BLaER1 treated with 17β-estradiol and CSF1 and Interleukin-3, amounts not matched to agents 10 nM and 100 nM (cell line): ENCODE data around the gene SRSF10.

Experiments used
- H3K27ac ChIP-seq, 11 experiments: shearing (Covaris generic); formaldehyde crosslinking; 2 replicates each; pipeline ENCODE4 v1.8.1; 2022
- H3K27me3 ChIP-seq, 11 experiments: shearing (Covaris generic); formaldehyde crosslinking; 2 replicates each; pipeline ENCODE4 v1.8.1; 2022
- H3K36me3 ChIP-seq, 11 experiments: shearing (Covaris generic); formaldehyde crosslinking; 2 replicates each; pipeline ENCODE4 v1.8.1; 2022
- H3K4me1 ChIP-seq, 10 experiments: shearing (Covaris generic); formaldehyde crosslinking; 2 replicates each; pipeline ENCODE4 v1.8.1; 2022
- H3K4me2 ChIP-seq, 11 experiments: shearing (Covaris generic); formaldehyde crosslinking; 2 replicates each; pipeline ENCODE4 v1.8.1; 2022
- H3K4me3 ChIP-seq, 10 experiments: shearing (Covaris generic); formaldehyde crosslinking; 2 replicates each; pipeline ENCODE4 v1.8.1; 2022
- H3K9ac ChIP-seq, 11 experiments: shearing (Covaris generic); formaldehyde crosslinking; 2 replicates each; pipeline ENCODE4 v1.8.1; 2022
- H3K9me3 ChIP-seq, 11 experiments: shearing (Covaris generic); formaldehyde crosslinking; replicated peaks in 1 of 11; 2 replicates each; pipeline ENCODE4 v1.8.1; 2022
- H4K20me1 ChIP-seq, 11 experiments: shearing (Covaris generic); formaldehyde crosslinking; 2 replicates each; pipeline ENCODE4 v1.8.1; 2022
- Cebpa-rat ChIP-seq, 11 experiments: shearing (Covaris generic); IDR thresholded peaks; 2 replicates each; pipeline ENCODE4 v1.8.1; 2022

The SRSF10 gene

GRCh38 chr1:23957096-23957495, 23.0 kb downstream of the SRSF10 start:
- Histone ChIP-seq H3K36me3 (peaks cover 10 to 18% (median 18%) of the 10 kb centered on the region in 11 experiments; a peak in 20 of 22 replicates), H3K4me3 (0 out of 20 replicates have a peak overlapping the region, but pooled peaks of 1 of the 10 experiments have one; percentile 78), H4K20me1 (peaks cover 0 to 18% (median 14%) of the 10 kb centered on the region in 11 experiments; a peak in 13 of 22 replicates), H3K4me2 (peak overlapping the region; percentile 70 to 92 (median 85)), H3K9me3 (no peaks in the 10 kb centered on the region), H3K4me1 (peaks cover 58 to 67% (median 64%) of the 10 kb centered on the region in 10 experiments), H3K27me3 (no peaks in the 10 kb centered on the region), H3K27ac (peak overlapping the region; percentile 40 to 100 (median 99); a peak in 21 of 22 replicates), H3K9ac (peak overlapping the region in 10 of 11 experiments; percentile 62 to 100 (median 100); a peak in 20 of 22 replicates)
- no peak for TF ChIP-seq Cebpa-rat (IDR thresholded peaks at IDR 0.05)

- Histone ChIP-seq H3K4me3 (no peak overlapping the region), H3K9me3 (peaks cover 0 to 7% (median 0%) of the 10 kb centered on the region in 11 experiments; a peak in 1 of 22 replicates), H3K27me3 (no peaks in the 10 kb centered on the region), H3K36me3 (no peaks in the 10 kb centered on the region), H3K27ac (peak overlapping the region in 10 of 11 experiments; percentile 99 to 100 (median 100); a peak in 19 of 22 replicates), H3K4me1 (peaks cover 48 to 79% (median 70%) of the 10 kb centered on the region in 10 experiments), H4K20me1 (no peaks in the 10 kb centered on the region), H3K4me2 (peak overlapping the region in 4 of 11 experiments; percentile 7 to 86 (median 82); a peak in 6 of 22 replicates), H3K9ac (peak overlapping the region in 4 of 11 experiments; percentile 24 to 100 (median 100); a peak in 7 of 22 replicates)
- no peak for TF ChIP-seq Cebpa-rat (IDR thresholded peaks at IDR 0.05)
Measured at GRCh38 chr1:23953020-23953419, 27.1 kb downstream of the SRSF10 start.

GRCh38 chr1:23947366-23947765, 32.8 kb downstream of the SRSF10 start:
- Histone ChIP-seq H3K27me3 (no peaks in the 10 kb centered on the region), H3K4me1 (peaks cover 13 to 42% (median 27%) of the 10 kb centered on the region in 10 experiments), H4K20me1 (no peaks in the 10 kb centered on the region), H3K9me3 (peaks cover 19 to 33% (median 21%) of the 10 kb centered on the region in 11 experiments), H3K36me3 (no peaks in the 10 kb centered on the region), H3K4me3 (no peak overlapping the region), H3K27ac (no peak overlapping the region), H3K4me2 (no peak overlapping the region), H3K9ac (no peak overlapping the region)
- no peak for TF ChIP-seq Cebpa-rat (IDR thresholded peaks at IDR 0.05)

GRCh38 chr1:23936481-23937176, 43.5 kb downstream of the SRSF10 start:
- Histone ChIP-seq H3K4me1 (peaks cover 26 to 60% (median 45%) of the 10 kb centered on the region in 10 experiments), H3K9ac (no peak overlapping the region), H3K4me2 (peak overlapping the region in 1 of 11 experiments; percentile 6; a peak in 1 of 22 replicates), H4K20me1 (no peaks in the 10 kb centered on the region), H3K4me3 (no peak overlapping the region), H3K27me3 (no peaks in the 10 kb centered on the region), H3K36me3 (no peaks in the 10 kb centered on the region), H3K9me3 (peaks cover 0 to 9% (median 0%) of the 10 kb centered on the region in 11 experiments; a peak in 2 of 22 replicates), H3K27ac (peak overlapping the region in 6 of 11 experiments; percentile 3 to 44 (median 17); a peak in 9 of 22 replicates)
- TF ChIP-seq Cebpa-rat (IDR thresholded peaks at IDR 0.05): no peak

- peak overlapping the region in 7 of 10 experiments; percentile 3 to 29 (median 12); a peak in 8 of 20 replicates for H3K4me3 ChIP-seq
- peak overlapping the region; percentile 46 to 94 (median 88); a peak in 21 of 22 replicates for H3K9ac ChIP-seq
- peak overlapping the region; percentile 56 to 89 (median 77) for H3K4me2 ChIP-seq
- H4K20me1 ChIP-seq: no peaks in the 10 kb centered on the region
- H3K27me3 ChIP-seq: no peaks in the 10 kb centered on the region
- H3K9me3 ChIP-seq: 0 out of 22 replicates have a peak, but pooled peaks cover 0 to 1% (median 0%) of the 10 kb centered on the region in 11 experiments
- H3K4me1 ChIP-seq: peaks cover 59 to 84% (median 66%) of the 10 kb centered on the region in 10 experiments
- H3K27ac ChIP-seq: peak overlapping the region; percentile 78 to 100 (median 98)
- H3K36me3 ChIP-seq: no peaks in the 10 kb centered on the region
- peak in 1 of 11 experiments; percentile 0; a peak in 1 of 22 replicates for TF ChIP-seq Cebpa-rat (IDR thresholded peaks at IDR 0.05)
Measured at GRCh38 chr1:23931491-23931880, 48.6 kb downstream of the SRSF10 start.

GRCh38 chr1:23930861-23931490, 49.2 kb downstream of the SRSF10 start:
- no peaks in the 10 kb centered on the region for H4K20me1 ChIP-seq
- peak in 9 of 11 experiments; percentile 47 to 89 (median 83); a peak in 16 of 22 replicates for TF ChIP-seq Cebpa-rat (IDR thresholded peaks at IDR 0.05)

GRCh38 chr1:23930270-23930669, 49.9 kb downstream of the SRSF10 start:
- H3K27ac ChIP-seq: peak overlapping the region; percentile 78 to 100 (median 98)
- no peak for TF ChIP-seq Cebpa-rat (IDR thresholded peaks at IDR 0.05)
- no peaks in the 10 kb centered on the region for H3K36me3 ChIP-seq
- H3K27me3 ChIP-seq: no peaks in the 10 kb centered on the region
- peak overlapping the region; percentile 70 to 89 (median 78) for H3K4me2 ChIP-seq
- peaks cover 63 to 89% (median 71%) of the 10 kb centered on the region in 10 experiments for H3K4me1 ChIP-seq
- no peak overlapping the region for H3K4me3 ChIP-seq
- peaks cover 0 to 2% (median 0%) of the 10 kb centered on the region in 11 experiments; a peak in 1 of 22 replicates for H3K9me3 ChIP-seq
- no peaks in the 10 kb centered on the region for H4K20me1 ChIP-seq
- H3K9ac ChIP-seq: peak overlapping the region; percentile 59 to 94 (median 88); a peak in 21 of 22 replicates

More at GRCh38 chr1:23930861-23931490, 49.2 kb downstream of the SRSF10 start:
- Histone ChIP-seq H3K27ac (peak overlapping the region; percentile 78 to 100 (median 98)), H3K9ac (peak overlapping the region; percentile 59 to 94 (median 88)), H3K4me1 (peaks cover 63 to 89% (median 71%) of the 10 kb centered on the region in 10 experiments), H3K27me3 (no peaks in the 10 kb centered on the region), H3K36me3 (no peaks in the 10 kb centered on the region), H3K4me2 (peak overlapping the region; percentile 70 to 89 (median 78)), H3K4me3 (peak overlapping the region in 6 of 10 experiments; percentile 2 to 12 (median 6); a peak in 5 of 20 replicates), H3K9me3 (no peaks in the 10 kb centered on the region)

GRCh38 chr1:23928789-23929188, 51.3 kb downstream of the SRSF10 start:
- Histone ChIP-seq H3K9me3 (peaks cover 0 to 6% (median 0%) of the 10 kb centered on the region in 11 experiments; a peak in 1 of 22 replicates), H4K20me1 (no peaks in the 10 kb centered on the region), H3K27me3 (no peaks in the 10 kb centered on the region), H3K4me2 (peak overlapping the region; percentile 39 to 89 (median 78); a peak in 20 of 22 replicates), H3K4me1 (peaks cover 55 to 84% (median 68%) of the 10 kb centered on the region in 10 experiments), H3K4me3 (no peak overlapping the region), H3K27ac (peak overlapping the region in 9 of 11 experiments; percentile 89 to 100 (median 98); a peak in 19 of 22 replicates), H3K9ac (peak overlapping the region in 6 of 11 experiments; percentile 8 to 94 (median 90); a peak in 10 of 22 replicates), H3K36me3 (no peaks in the 10 kb centered on the region)
- no peak for TF ChIP-seq Cebpa-rat (IDR thresholded peaks at IDR 0.05)
